Measurements from ENCODE around the gene IDH3A.

DNA sequence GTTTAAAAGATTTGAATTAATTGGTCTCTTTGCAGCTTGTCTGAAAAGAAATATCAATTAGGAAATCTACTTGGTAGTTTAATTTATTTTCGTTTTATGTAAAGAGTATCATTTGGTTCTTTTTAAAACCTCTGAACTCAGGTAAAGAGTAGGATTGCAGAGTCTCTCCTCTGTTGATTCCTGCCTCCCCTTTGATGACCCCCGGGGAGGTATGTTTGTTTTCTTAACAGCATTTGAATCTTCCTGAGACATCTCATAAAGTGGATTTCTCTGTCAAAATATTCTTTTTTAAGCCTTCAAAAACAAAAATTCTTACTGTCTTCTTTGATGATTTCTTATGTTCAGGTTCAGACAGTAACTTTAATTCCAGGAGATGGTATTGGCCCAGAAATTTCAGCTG, 8.0 kb downstream of the IDH3A start:
- TF ChIP-seq CTCF (conservative IDR thresholded peaks at IDR 0.05; ENCODE audit: low read length) (no peak), EZH2phosphoT487 (IDR thresholded peaks at IDR 0.05; ENCODE audit: borderline replicate concordance) (no peak)

All from Loucy (cell line).